HAP-1 (cell line): ENCODE measurements around the gene HRH3.

Source experiments
- DNase-seq, 2 experiments: peaks; one replicate each; pipeline ENCODE4 v3.0.0-alpha.2; 2016 to 2020; ENCODE audit warnings: low spot score in 2 of 2
- H3K27me3 ChIP-seq: fragments of 250-450 bp; sonication (Bioruptor Pico); 2 replicates; pipeline ENCODE4 v1.5.1; 2020; ENCODE audit warnings: low read depth, mild to moderate bottlenecking, moderate library complexity
- H3K36me3 ChIP-seq: fragments of 250-450 bp; sonication (Bioruptor Pico); replicated peaks from 2 replicates; pipeline ENCODE4 v1.5.1; 2020; ENCODE audit warnings: mild to moderate bottlenecking
- H3K4me1 ChIP-seq: fragments of 250-450 bp; sonication (Bioruptor Pico); 2 replicates; pipeline ENCODE4 v1.5.1; 2020; ENCODE audit warnings: mild to moderate bottlenecking
- H3K4me3 ChIP-seq: fragments of 250-450 bp; sonication (Bioruptor Pico); 2 replicates; pipeline ENCODE4 v1.5.1; 2020; ENCODE audit warnings: mild to moderate bottlenecking, moderate library complexity
- H3K9me3 ChIP-seq: fragments of 250-450 bp; sonication (Bioruptor Pico); 2 replicates; pipeline ENCODE4 v1.5.1; 2020; ENCODE audit warnings: mild to moderate bottlenecking, moderate library complexity
- in situ Hi-C: fragments of 300-500 bp; cut with MboI; formaldehyde crosslinking; loops from 3 replicates; pipeline ENCODE4 v1.14.3; 2020; ENCODE audit warnings: low sequenced_read_pairs, inconsistent platforms, mixed read lengths

Gene HRH3

DNA sequence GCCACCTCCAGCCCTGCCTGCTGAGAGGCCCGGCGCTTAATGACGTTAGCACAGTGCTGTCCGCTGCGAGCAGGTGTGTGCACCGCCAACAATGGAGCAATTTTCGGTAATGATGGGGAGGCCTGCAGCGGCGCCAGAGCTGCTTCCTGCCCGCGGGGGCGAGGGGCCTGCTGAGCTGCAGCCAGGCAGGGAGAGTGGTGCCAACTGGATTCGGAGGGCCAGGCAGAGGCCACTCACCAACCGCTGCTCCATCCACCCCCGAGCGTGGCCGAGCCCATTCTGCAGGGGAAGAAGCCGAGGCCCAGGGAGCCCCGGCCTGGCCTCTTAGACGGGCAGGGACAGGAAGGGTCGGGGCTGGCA is 9.6 kb downstream of the HRH3 start:
- no peaks in the 10 kb centered on the region for H3K36me3 ChIP-seq
- in situ Hi-C loops = no loop called here
- no peak for DNase-seq
- peaks cover 23% of the 10 kb centered on the region for H3K27me3 ChIP-seq
- no peaks in the 10 kb centered on the region for H3K4me1 ChIP-seq
- H3K4me3 ChIP-seq = no peak overlapping the region
- no peaks in the 10 kb centered on the region for H3K9me3 ChIP-seq

DNA sequence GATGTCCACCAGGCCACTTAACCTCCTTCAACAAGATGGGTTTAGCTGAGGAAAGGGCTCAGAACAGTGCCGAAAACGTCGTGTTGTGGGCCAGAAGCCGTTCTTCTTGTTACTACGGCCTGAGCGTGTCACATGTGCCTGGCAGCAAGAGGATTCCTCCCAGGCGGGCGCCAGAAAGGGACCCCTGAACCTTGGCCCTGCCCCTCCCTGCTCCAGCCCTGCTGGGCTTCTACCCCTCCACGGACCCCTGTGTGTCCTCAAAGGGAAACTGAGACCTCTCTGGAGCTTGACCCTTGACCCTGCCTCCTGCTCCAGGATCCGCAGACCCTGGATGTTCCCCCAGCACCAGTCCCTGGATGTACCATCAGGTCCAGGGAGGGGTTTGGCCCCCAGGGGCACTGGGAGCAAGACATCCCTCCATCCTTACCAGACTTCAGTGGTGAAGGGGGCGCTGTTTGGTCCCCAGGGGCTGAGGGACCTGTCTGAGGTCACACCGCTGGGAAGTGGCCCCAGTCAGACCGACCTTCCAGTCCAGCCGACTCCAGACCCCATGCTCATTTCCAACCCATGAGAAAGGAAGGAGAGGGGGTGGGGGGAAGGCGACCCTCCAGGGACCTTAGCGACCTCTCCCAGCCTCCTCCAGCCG is 10.1 kb downstream of the HRH3 start:
- Histone ChIP-seq H3K9me3 (no peaks in the 10 kb centered on the region), H3K36me3 (no peaks in the 10 kb centered on the region), H3K4me1 (no peaks in the 10 kb centered on the region), H3K27me3 (peaks cover 18% of the 10 kb centered on the region), H3K4me3 (no peak overlapping the region)
- DNase-seq = no peak
- in situ Hi-C loops = no loop called here

DNA sequence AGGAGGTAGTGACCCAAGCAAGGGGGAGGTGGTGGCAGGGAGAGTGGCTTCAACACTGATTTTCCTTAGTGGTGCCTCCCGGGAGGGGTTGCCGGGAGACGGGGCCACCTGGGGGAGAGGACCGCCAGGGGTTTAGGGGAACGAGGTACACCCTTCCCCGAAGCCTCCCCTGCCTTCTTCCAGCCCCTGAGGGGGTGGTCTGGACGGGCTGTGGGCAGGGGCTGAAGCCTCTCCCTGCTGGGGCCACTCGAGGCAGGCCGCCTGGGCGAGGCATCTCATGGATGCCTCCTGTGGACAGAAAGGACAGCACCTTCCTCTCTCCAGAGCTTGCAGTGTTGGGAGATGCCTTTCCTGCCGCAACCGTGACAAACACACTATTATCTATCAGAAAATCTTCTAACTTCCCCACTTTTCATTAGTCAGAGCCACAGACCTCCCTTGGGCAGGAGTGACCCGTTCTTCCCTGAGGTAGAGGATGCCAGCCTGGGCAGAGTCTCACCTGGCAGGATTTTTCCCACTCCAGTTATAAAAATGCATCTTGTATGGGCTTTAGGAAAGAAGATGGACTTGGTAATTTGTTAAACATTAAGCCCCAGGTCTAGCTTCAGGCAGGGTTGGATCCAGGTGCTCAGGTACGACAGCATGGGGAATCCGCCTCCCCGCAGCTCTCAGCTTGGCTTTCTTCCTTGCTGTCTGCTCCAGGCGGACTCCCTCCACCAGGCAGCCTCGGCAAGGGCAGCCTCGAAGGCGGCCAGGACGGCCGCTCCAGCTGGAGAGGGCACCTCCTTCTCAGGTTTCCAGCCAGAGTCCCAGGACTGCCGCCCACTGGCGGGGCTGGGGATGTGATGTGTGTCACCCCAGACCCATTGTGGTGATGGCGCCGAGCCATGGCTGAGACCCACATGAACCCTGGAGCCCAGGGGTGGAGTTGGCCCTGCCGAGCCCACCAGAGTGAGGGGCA is 11.0 kb downstream of the HRH3 start:
- DNase-seq = peak in 1 of 2 experiments; percentile 39
- Histone ChIP-seq H3K4me3 (no peak overlapping the region), H3K9me3 (no peaks in the 10 kb centered on the region), H3K27me3 (peaks cover 9% of the 10 kb centered on the region), H3K36me3 (no peaks in the 10 kb centered on the region), H3K4me1 (no peaks in the 10 kb centered on the region)
- in situ Hi-C loops = no loop called here

DNA sequence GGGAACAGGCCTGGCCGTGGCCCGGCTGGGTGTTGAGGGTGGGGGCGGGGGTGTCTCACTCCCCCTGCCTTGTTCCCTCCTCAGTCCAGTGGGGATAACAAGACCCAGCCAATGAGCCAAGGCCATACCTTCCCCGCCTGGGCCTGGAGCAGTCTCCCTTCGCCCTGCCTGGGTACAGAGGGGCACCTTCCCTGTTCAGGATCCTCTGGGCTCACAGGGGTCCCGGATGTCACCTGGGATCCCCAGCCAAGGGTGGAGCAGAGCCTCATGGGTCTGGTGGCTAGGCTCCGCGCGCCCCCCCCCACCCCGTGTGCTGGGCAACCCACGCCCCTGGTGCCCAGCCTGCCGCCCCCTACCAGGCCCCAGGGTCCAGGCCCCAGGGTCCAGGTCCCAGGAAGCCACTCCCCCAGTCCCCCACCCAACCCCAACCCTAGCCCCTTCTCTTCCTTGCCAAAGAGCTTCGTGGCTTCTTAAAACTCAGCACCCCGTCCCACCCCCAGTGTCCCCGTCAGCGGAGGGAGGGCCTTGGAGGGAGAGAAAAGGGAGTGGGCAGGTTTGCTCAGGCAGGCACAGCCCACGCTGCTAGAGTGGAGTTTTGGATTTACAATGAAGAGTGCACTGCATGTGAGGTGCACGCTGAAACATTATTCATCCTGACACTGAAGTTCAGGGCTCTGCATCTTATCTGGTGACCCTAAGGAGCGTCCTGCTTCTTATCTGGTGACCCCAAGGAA is 11.8 kb downstream of the HRH3 start:
- Histone ChIP-seq H3K36me3 (peaks cover under 1% of the 10 kb centered on the region; the same call in 1 of the 2 replicates), H3K4me3 (no peak overlapping the region), H3K9me3 (no peaks in the 10 kb centered on the region), H3K4me1 (no peaks in the 10 kb centered on the region), H3K27me3 (peaks cover 5% of the 10 kb centered on the region; the same call in 1 of the 2 replicates)
- DNase-seq = no peak
- in situ Hi-C loops = no loop called here

DNA sequence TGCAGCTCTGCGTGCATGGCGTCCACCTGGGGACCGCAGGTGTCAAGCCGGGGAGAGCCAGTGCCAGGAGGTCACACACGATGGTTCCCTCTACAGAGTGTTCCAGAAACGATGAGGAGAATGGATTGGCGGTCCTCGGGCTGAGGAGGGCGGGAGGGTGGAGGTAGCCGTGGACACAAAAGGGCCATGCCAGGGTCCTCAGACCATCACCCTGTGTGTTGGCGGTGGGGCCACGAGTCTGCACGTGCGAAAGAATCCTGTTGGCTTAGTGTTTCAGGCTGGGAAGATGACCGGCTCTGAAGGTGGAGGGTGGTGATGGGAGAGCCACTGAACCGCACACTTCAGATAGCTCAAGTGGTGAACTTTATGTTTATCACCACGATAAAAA is 13.7 kb downstream of the HRH3 start:
- in situ Hi-C loops = no loop called here
- H3K4me1 ChIP-seq = no peaks in the 10 kb centered on the region
- H3K27me3 ChIP-seq = peaks cover 3% of the 10 kb centered on the region; the same call in 1 of the 2 replicates
- H3K9me3 ChIP-seq = no peaks in the 10 kb centered on the region
- H3K36me3 ChIP-seq = peaks cover 13% of the 10 kb centered on the region
- H3K4me3 ChIP-seq = no peak overlapping the region
- no peak for DNase-seq

DNA sequence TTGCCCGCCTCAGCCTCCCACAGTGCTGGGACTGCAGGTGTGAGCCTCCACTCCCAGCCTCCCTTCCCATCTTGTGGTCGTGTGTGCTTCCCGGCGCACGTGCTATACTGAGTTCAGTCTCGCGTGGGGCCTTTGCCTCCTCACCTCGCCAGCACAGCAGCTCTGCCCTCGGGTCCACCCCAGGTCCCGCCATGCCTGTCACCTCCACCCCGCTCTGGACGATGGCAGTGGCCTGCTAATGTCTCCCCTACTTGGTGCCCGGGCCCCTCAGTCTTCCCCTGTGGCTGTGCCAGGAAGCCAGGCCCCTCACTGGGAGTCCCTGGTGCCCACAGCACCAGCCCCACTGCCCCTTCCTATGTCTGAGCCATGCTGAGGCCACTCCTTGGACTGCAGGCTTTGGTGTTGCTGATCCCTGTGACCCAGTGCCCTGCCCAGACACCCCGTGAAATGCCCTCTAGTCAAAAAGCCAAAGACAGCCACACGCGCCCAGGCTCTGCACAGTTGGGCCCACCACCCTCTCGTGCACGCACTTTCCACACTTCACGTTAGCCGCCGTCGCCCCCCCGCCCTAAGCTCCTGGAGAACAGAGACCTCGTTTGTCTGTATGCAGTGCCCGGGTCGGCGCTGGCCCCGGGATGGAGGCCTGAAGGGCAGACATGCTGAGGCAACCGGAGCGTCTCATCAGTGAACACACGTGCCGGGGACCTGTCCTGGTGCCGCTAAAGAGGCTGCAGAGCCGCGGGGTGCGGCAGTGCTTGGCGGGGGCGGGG is 14.3 kb downstream of the HRH3 start:
- in situ Hi-C loops = no loop called here
- H3K4me3 ChIP-seq = no peak overlapping the region
- no peak for DNase-seq
- H3K9me3 ChIP-seq = no peaks in the 10 kb centered on the region
- H3K36me3 ChIP-seq = peaks cover 18% of the 10 kb centered on the region
- H3K4me1 ChIP-seq = no peaks in the 10 kb centered on the region
- H3K27me3 ChIP-seq = 0 out of 2 replicates have a peak, but pooled peaks cover 2% of the 10 kb centered on the region

DNA sequence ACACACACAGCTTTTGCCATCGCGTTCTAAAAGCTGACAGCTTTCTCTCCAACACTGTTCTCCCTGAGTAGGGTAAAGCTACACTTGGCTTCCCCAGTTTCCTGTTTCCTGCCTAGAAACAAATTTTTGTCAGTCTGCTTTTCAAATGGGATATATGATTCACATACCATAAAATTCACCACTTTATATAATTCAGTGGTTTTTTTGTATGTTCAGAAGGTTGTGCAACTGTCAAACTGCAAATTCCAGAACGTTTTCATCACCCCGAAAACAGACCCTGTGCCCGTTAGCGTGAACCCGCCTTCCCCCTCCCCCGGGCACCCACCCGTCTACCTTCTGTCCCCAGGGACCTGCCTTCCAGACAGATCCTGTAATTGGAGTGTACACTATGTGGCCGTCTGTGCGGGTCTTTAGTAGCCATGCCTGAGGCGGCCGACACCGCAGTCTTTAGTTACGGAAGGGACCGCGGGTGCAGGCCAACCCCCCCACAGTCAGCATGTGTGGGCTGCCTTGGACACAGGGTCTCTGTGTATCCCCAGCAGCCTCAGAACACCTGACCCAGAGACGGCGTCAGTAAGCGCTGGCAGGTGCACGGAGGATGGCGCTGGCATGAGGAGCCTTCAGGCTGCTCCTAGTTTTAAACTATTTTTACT is 16.6 kb downstream of the HRH3 start:
- Histone ChIP-seq H3K36me3 (peaks cover 37% of the 10 kb centered on the region), H3K9me3 (no peaks in the 10 kb centered on the region), H3K27me3 (no peaks in the 10 kb centered on the region), H3K4me1 (no peaks in the 10 kb centered on the region), H3K4me3 (no peak overlapping the region)
- DNase-seq = no peak
- in situ Hi-C loops = no loop called here

DNA sequence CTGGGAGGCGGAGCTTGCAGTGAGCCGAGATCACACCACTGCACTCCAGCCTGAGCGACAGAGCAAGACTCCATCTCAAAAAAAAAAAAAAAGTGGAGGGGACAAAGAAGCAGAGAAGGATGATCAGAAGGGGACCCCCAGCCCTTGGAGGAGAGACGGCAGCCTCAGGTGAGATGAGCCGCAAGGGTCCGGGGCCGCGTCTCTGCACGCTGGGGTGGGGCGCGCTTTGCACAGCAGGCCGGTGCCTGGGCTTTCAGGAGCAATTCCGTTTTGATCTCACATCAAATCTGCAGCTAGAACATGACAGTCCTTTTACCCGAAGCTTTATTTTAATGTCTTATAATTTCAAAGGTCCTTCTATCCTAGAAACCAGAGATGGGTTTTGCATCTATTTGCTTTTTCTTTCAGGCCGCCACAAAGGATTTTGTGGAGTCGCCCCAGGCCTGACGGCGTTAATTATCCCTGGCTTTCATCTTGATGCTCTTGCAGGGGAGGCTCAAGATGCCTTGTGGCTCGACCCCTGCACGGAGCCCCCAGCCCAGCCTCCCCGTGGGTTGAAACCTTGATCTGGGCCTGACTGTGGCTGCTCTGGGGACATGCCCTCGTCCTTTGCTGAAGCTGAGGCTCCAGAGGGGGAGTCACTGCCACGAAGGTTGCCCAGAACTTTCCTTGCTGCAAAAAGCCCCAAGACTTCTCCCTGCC is 17.3 kb downstream of the HRH3 start:
- H3K27me3 ChIP-seq = no peaks in the 10 kb centered on the region
- H3K36me3 ChIP-seq = peaks cover 44% of the 10 kb centered on the region
- H3K4me1 ChIP-seq = no peaks in the 10 kb centered on the region
- no peak for DNase-seq
- in situ Hi-C loops = no loop called here
- no peak overlapping the region for H3K4me3 ChIP-seq
- no peaks in the 10 kb centered on the region for H3K9me3 ChIP-seq

DNA sequence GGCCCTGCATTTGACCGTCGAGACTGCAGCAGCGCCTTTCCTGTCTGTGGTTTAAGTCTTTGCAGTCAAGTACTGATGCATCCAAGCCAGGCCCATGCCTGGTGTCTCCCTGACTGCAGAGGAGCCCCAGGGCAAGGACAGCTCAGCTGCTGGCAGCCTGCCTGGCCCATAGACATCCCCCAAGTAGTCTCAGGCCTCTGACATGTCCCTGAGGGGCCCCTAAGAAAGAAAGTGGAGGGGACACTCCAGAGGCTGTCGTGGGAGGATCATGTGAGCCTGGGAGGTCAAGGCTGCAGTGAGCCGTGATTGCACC is 18.0 kb downstream of the HRH3 start:
- H3K4me1 ChIP-seq = no peaks in the 10 kb centered on the region
- no peak overlapping the region for H3K4me3 ChIP-seq
- DNase-seq = no peak
- peaks cover 47% of the 10 kb centered on the region for H3K36me3 ChIP-seq
- H3K9me3 ChIP-seq = no peaks in the 10 kb centered on the region
- in situ Hi-C loops = no loop called here
- no peaks in the 10 kb centered on the region for H3K27me3 ChIP-seq

DNA sequence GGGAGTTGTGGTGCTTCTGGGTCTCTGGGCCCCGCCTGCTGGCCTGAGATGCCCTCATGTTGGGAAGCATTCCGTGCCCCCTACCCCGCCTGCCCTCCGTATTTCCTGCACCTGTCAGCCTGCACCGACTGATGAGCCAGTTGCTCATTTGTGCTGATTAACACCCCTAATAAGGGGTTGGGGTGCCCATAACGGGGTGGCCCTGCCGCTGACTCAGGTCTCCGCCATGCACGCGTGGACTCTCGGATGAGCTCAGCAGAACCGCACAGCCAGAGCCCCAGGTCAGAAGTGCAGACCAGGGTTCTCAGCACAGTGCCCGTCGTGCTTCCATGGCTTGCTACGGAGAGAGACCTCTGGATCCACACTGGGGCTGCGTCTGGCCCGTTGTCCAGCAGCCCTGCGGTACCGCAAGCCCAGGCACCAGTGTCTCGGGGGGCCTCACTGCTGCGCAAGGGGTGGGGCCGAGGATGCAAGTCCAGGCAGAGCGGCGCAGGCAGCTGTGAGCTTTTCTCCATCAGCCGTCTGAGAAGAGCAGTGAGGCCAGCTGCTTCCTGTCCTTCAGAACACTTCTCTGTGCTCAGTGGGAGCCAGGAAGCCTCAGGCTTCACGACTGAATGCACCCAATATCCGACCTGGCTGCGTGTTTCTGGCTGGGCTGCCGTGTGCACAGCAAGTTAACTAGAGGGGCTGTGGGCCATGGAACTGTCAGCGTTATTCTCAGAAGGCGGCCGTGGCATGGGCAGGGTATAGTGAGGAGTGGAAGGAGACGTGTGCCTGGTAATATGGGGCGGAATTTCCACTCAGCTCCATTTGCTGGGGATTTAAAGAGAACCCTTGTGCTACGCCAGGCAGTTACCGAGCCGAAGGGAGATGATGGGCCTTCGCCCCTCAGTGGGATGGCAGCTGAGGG is 18.6 kb downstream of the HRH3 start:
- Histone ChIP-seq H3K9me3 (no peaks in the 10 kb centered on the region), H3K27me3 (no peaks in the 10 kb centered on the region), H3K4me3 (no peak overlapping the region), H3K4me1 (no peaks in the 10 kb centered on the region), H3K36me3 (peaks cover 47% of the 10 kb centered on the region)
- in situ Hi-C loops = no loop called here
- no peak for DNase-seq

DNA sequence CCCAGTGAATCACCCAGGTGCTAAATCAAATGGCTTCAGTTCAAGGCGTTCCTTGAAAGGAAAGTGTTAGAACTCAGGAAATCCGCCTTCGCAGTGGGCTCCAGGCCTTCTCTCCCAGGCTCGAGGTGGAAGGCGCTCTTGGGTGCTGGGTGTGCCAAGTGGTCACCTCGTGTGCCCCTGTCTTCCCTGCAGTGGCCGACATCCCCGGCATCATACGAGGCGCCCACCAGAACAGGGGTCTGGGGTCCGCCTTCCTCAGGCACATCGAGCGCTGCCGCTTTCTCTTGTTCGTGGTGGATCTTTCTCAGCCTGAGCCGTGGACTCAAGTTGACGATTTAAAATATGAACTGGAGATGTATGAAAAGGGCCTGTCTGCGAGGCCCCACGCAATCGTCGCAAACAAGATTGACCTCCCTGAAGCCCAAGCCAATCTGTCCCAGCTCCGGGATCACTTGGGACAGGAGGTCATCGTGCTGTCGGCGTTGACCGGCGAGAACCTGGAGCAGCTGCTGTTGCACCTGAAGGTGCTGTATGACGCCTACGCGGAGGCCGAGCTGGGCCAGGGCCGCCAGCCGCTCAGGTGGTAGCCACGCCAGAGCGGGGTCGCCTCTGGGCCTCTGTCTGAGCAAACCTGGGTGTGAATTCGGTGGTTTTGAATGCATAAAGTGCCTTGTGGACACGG is 19.4 kb downstream of the HRH3 start:
- no peak for DNase-seq
- no peaks in the 10 kb centered on the region for H3K27me3 ChIP-seq
- H3K36me3 ChIP-seq = peaks cover 50% of the 10 kb centered on the region
- H3K4me3 ChIP-seq = no peak overlapping the region
- in situ Hi-C loops = no loop called here
- H3K4me1 ChIP-seq = no peaks in the 10 kb centered on the region
- no peaks in the 10 kb centered on the region for H3K9me3 ChIP-seq
